ENCODE data around the gene B2M. TPM values are rescaled to one million over a fixed set of nuclear protein-coding genes. Genes with fewer than 3 reads are reported as not detected.
"Not testable (repeated sequence)": the region's sequence is repeated elsewhere in the genome, so short reads cannot be mapped to it uniquely, and the experiment has no call there.

The B2M gene
- total RNA-seq, 1 experiment from 2014 or later: 792 TPM

- DNase-seq: peak; percentile 53 to 54
- H3K27ac ChIP-seq; H3K27me3 ChIP-seq; H3K9me3 ChIP-seq (replicated peaks); H3K4me3 ChIP-seq; H3K36me3 ChIP-seq; H3K4me1 ChIP-seq: not testable (repeated sequence)
These were observed 28.3 kb upstream of the B2M start for GRCh38 chr15:44682809-44683682.

GRCh38 chr15:44689318-44689717, 22.0 kb upstream of the B2M start:
- H3K4me1 ChIP-seq; DNase-seq; H3K27ac ChIP-seq; H3K27me3 ChIP-seq; H3K9me3 ChIP-seq (replicated peaks); H3K4me3 ChIP-seq; H3K36me3 ChIP-seq: not testable (repeated sequence)

- not testable (repeated sequence) for H3K36me3 ChIP-seq; DNase-seq; H3K27ac ChIP-seq; H3K27me3 ChIP-seq; H3K9me3 ChIP-seq (replicated peaks); H3K4me1 ChIP-seq; H3K4me3 ChIP-seq
These were observed 21.1 kb upstream of the B2M start for GRCh38 chr15:44690245-44690644.

- no peaks in the 10 kb centered on the region for H3K36me3 ChIP-seq
- H3K27ac ChIP-seq: no peak overlapping the region
- no peak for DNase-seq
- no peak overlapping the region for H3K4me3 ChIP-seq
- H3K27me3 ChIP-seq: peaks cover 8% of the 10 kb centered on the region; the same call in 1 of the 2 replicates
- peaks cover 4% of the 10 kb centered on the region; the same call in 1 of the 2 replicates for H3K9me3 ChIP-seq (replicated peaks)
- H3K4me1 ChIP-seq: no peaks in the 10 kb centered on the region
These were observed 18.7 kb upstream of the B2M start for GRCh38 chr15:44692659-44693058.

GRCh38 chr15:44694416-44694815, 16.9 kb upstream of the B2M start:
- Histone ChIP-seq H3K4me1 (no peaks in the 10 kb centered on the region), H3K27ac (no peak overlapping the region), H3K9me3 (replicated peaks) (no peaks in the 10 kb centered on the region), H3K27me3 (peaks cover 8% of the 10 kb centered on the region; the same call in 1 of the 2 replicates), H3K4me3 (no peak overlapping the region), H3K36me3 (no peaks in the 10 kb centered on the region)
- DNase-seq: no peak

GRCh38 chr15:44695294-44695693, 16.0 kb upstream of the B2M start:
- H3K4me3 ChIP-seq: peak overlapping the region; percentile 30
- H3K27ac ChIP-seq: no peak overlapping the region
- H3K36me3 ChIP-seq: no peaks in the 10 kb centered on the region
- H3K4me1 ChIP-seq: no peaks in the 10 kb centered on the region
- DNase-seq: peak in 1 of 2 experiments; percentile 24
- peaks cover 11% of the 10 kb centered on the region; the same call in 1 of the 2 replicates for H3K27me3 ChIP-seq
- 0 out of 2 replicates have a peak, but pooled peaks cover 2% of the 10 kb centered on the region for H3K9me3 ChIP-seq (replicated peaks)

- Histone ChIP-seq H3K27me3 (peaks cover 9% of the 10 kb centered on the region; the same call in 1 of the 2 replicates), H3K27ac (no peak overlapping the region), H3K4me3 (no peak overlapping the region), H3K36me3 (no peaks in the 10 kb centered on the region), H3K9me3 (replicated peaks) (peaks cover 2% of the 10 kb centered on the region; the same call in 1 of the 2 replicates), H3K4me1 (no peaks in the 10 kb centered on the region)
- no peak for DNase-seq
These were observed 14.3 kb upstream of the B2M start for GRCh38 chr15:44697014-44697413.

- Histone ChIP-seq H3K36me3 (no peaks in the 10 kb centered on the region), H3K4me1 (no peaks in the 10 kb centered on the region), H3K4me3 (no peak overlapping the region), H3K27ac (no peak overlapping the region), H3K9me3 (replicated peaks) (peaks cover 2% of the 10 kb centered on the region; the same call in 1 of the 2 replicates), H3K27me3 (0 out of 2 replicates have a peak, but pooled peaks cover 3% of the 10 kb centered on the region)
- no peak for DNase-seq
These were observed 12.7 kb upstream of the B2M start for GRCh38 chr15:44698641-44699040.

GRCh38 chr15:44700676-44701075, 10.6 kb upstream of the B2M start:
- not testable (repeated sequence) for H3K27me3 ChIP-seq; H3K27ac ChIP-seq; H3K9me3 ChIP-seq (replicated peaks); H3K4me3 ChIP-seq; H3K4me1 ChIP-seq; H3K36me3 ChIP-seq; DNase-seq

- Histone ChIP-seq H3K4me1 (no peaks in the 10 kb centered on the region; the same call in 1 of the 2 replicates), H3K27me3 (no peaks in the 10 kb centered on the region), H3K27ac (no peak overlapping the region), H3K9me3 (replicated peaks) (no peaks in the 10 kb centered on the region; the same call in 1 of the 2 replicates), H3K4me3 (no peak overlapping the region), H3K36me3 (no peaks in the 10 kb centered on the region)
- no peak for DNase-seq
These were observed 5.3 kb upstream of the B2M start for GRCh38 chr15:44705986-44706385.

- Histone ChIP-seq H3K4me1 (no peaks in the 10 kb centered on the region; the same call in 1 of the 2 replicates), H3K9me3 (replicated peaks) (no peaks in the 10 kb centered on the region; the same call in 1 of the 2 replicates), H3K36me3 (no peaks in the 10 kb centered on the region), H3K4me3 (no peak overlapping the region), H3K27ac (no peak overlapping the region), H3K27me3 (no peaks in the 10 kb centered on the region)
- DNase-seq: peak in 1 of 2 experiments; percentile 22
These were observed 4.9 kb upstream of the B2M start for GRCh38 chr15:44706401-44706800.

GRCh38 chr15:44706946-44707636, 4.2 kb upstream of the B2M start:
- no peak for DNase-seq
- no peaks in the 10 kb centered on the region for H3K36me3 ChIP-seq
- H3K27me3 ChIP-seq: no peaks in the 10 kb centered on the region
- H3K4me3 ChIP-seq: no peak overlapping the region
- no peaks in the 10 kb centered on the region; the same call in 1 of the 2 replicates for H3K4me1 ChIP-seq
- H3K27ac ChIP-seq: no peak overlapping the region
- H3K9me3 ChIP-seq (replicated peaks): no peaks in the 10 kb centered on the region; the same call in 1 of the 2 replicates

- Histone ChIP-seq H3K27ac (peak overlapping the region; percentile 79; the same call in 1 of the 2 replicates), H3K36me3 (peaks cover 6% of the 10 kb centered on the region), H3K27me3 (no peaks in the 10 kb centered on the region), H3K9me3 (replicated peaks) (no peaks in the 10 kb centered on the region), H3K4me3 (peak overlapping the region; percentile 87), H3K4me1 (peaks cover 6% of the 10 kb centered on the region; the same call in 1 of the 2 replicates)
- DNase-seq: no peak
These were observed 851 bp upstream of the B2M start for GRCh38 chr15:44710236-44711095.

GRCh38 chr15:44711743-44712345, 527 bp downstream of the B2M start:
- Histone ChIP-seq H3K27me3 (no peaks in the 10 kb centered on the region), H3K4me1 (0 out of 2 replicates have a peak, but pooled peaks cover 6% of the 10 kb centered on the region), H3K4me3 (peak overlapping the region; percentile 87), H3K36me3 (peaks cover 20% of the 10 kb centered on the region), H3K27ac (peak overlapping the region; percentile 79), H3K9me3 (replicated peaks) (no peaks in the 10 kb centered on the region)
- DNase-seq: peak; percentile 58 to 60

All from SJCRH30 (cell line).